Measurements from ENCODE around the gene STK24.
"Not testable (repeated sequence)": the region's sequence is repeated elsewhere in the genome, so short reads cannot be mapped to it uniquely, and the experiment has no call there.

The STK24 gene

GRCh38 chr13:98428256-98428966 lies 148.5 kb downstream of the STK24 start:
- no peak for DNase-seq

GRCh38 chr13:98427331-98427995 lies 149.4 kb downstream of the STK24 start:
- no peak for DNase-seq

- no peak for DNase-seq
Observed at GRCh38 chr13:98423417-98423816, 153.5 kb downstream of the STK24 start.

- DNase-seq: no peak
Observed at GRCh38 chr13:98422046-98422445, 154.9 kb downstream of the STK24 start.

GRCh38 chr13:98420554-98421175 lies 156.2 kb downstream of the STK24 start:
- no peak for DNase-seq

GRCh38 chr13:98419786-98420553 lies 156.9 kb downstream of the STK24 start:
- DNase-seq: no peak

- no peak for DNase-seq
Observed at GRCh38 chr13:98416408-98416807, 160.5 kb downstream of the STK24 start.

GRCh38 chr13:98415326-98416070 lies 161.4 kb downstream of the STK24 start:
- no peak for DNase-seq

GRCh38 chr13:98413796-98414195 lies 163.1 kb downstream of the STK24 start:
- DNase-seq: no peak

- DNase-seq: not testable (repeated sequence)
Observed at GRCh38 chr13:98413278-98413677, 163.6 kb downstream of the STK24 start.

- DNase-seq: peak; percentile 19
Observed at GRCh38 chr13:98411617-98412265, 165.2 kb downstream of the STK24 start.

- DNase-seq: no peak
Observed at GRCh38 chr13:98411013-98411412, 165.9 kb downstream of the STK24 start.

- DNase-seq: peak; percentile 82
Observed at GRCh38 chr13:98410612-98411011, 166.3 kb downstream of the STK24 start.

GRCh38 chr13:98409281-98409680 lies 167.6 kb downstream of the STK24 start:
- DNase-seq: no peak

- DNase-seq: no peak
Observed at GRCh38 chr13:98407575-98407974, 169.3 kb downstream of the STK24 start.

- no peak for DNase-seq
Observed at GRCh38 chr13:98406971-98407370, 169.9 kb downstream of the STK24 start.

- DNase-seq: no peak
Observed at GRCh38 chr13:98406427-98406826, 170.5 kb downstream of the STK24 start.

GRCh38 chr13:98405690-98406344 lies 171.1 kb downstream of the STK24 start:
- no peak for DNase-seq

GRCh38 chr13:98405107-98405571 lies 171.8 kb downstream of the STK24 start:
- peak; percentile 64 for DNase-seq

- no peak for DNase-seq
Observed at GRCh38 chr13:98403076-98403475, 173.8 kb downstream of the STK24 start.

- no peak for DNase-seq
Observed at GRCh38 chr13:98401934-98402333, 175.0 kb downstream of the STK24 start.
